ENCODE data around the gene TYMP.

The TYMP gene

DNA sequence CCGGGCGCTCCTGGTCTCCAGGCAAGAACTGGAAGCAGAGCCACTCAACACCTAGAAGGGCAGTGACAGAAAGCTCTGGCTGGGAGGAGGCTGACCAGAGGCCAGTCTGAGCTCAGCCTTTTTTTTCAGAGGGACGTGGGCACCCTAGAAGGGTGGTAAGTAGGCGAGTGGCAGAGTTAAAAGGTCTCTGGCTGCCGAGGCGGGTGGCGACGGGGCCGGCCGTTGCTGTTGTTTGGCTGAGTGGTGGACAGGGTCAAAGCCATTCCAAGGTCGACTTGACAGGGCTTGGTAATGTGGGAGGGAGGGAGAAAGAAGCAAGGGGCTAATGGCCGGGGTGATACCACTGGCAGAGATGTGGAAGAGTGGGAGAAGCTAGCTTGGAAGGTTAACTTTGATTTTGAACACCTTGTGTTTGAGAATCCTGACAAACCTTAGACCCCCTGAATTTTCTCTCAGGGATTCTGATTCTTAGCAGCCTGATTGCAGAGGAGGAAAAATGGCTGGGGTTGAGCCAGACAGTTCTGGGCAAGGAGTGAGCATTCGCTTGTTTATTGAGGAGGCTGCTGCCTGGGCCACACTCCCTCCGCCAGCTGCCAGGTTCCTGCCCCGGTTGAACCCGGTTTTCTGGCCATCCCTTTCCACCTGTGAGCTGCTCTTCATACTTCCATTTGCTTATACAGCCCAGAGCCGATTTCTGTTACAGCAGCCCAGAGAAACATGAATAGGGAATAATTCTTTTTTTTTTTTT, 33.8 kb upstream of the TYMP start:
- Histone ChIP-seq H3K27ac (ENCODE audit: low read depth, low read length) (peak overlapping the region; percentile 94), H3K4me1 (ENCODE audit: control insufficient read depth in 5 of 5, insufficient read depth in 5 of 5, low read length in 5 of 5) (peaks cover 7 to 29% (median 25%) of the 10 kb centered on the region in 5 donors), H3K4me3 (ENCODE audit: low read depth in 1 of 5, low read length in 5 of 5) (peak overlapping the region; percentile 87 to 98 (median 94)), H3K9me3 (ENCODE audit: control insufficient read depth in 5 of 5, low read length in 5 of 5) (no peaks in the 10 kb centered on the region), H3K36me3 (ENCODE audit: control insufficient read depth in 5 of 5, insufficient read depth in 5 of 5, low read length in 5 of 5) (peaks cover 0 to 4% (median 2%) of the 10 kb centered on the region in 5 donors), H3K27me3 (ENCODE audit: control insufficient read depth in 5 of 5, insufficient read depth in 4 of 5, low read length in 5 of 5) (no peaks in the 10 kb centered on the region), H3K9ac (ENCODE audit: low read length in 5 of 5) (peak overlapping the region; percentile 87 to 98 (median 90))

DNA sequence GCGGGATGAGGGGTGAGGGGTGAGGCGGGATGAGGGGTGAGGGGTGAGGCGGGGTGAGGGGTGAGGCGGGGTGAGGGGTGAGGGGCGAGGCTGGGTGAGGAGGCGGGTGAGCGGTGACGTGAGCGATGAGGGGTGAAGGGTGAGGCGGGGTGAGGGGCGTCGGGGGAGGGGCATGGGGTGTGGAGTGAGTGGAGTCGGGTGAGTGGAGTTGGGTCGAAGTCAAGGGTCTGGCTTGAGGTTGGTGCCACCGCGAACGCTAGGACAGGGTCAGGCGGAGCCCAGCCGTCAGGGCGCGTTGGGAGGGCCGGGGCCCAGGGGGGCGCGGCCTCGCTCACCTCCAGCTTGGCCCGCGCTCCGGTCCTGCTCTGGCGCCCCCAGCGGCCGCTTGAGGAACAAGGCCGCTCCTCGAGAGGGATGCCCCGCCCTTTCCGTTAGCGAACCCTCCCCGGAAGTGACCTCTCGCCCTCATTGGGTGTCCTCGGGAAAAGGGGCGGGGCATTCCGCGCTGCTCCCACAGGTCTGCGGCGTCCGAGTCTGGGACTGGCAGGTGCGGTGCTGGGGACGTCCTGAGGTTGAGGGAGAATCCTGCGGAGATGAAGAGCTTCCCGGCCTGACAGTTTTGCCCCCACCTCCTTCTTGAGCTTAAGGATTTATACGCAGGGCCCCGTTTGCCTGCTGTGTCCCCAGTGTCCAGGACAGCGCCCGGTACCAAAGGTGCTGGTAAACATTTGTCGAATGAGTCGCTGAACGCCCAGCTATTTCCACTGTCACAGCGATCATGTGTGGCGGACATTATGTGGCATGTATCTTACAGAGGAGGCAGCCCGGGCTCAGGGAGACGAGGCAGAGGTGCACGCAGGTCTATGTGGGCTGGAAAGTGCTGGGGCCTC, 33.0 kb upstream of the TYMP start, which contains the start of gene SYCE3:
Gene SYCE3, minus strand, starts transcription at position 397 of the 890 bp plus-strand sequence. CDS start 6,514 bp downstream, outside the sequence.
- H3K9me3 ChIP-seq (ENCODE audit: control insufficient read depth in 5 of 5, low read length in 5 of 5), result no peaks in the 10 kb centered on the region
- peak within 1 kb of the TSS; percentile 94 for H3K27ac ChIP-seq (ENCODE audit: low read depth, low read length)
- H3K4me3 ChIP-seq (ENCODE audit: low read depth in 1 of 5, low read length in 5 of 5), result peak within 1 kb of the TSS; percentile 87 to 98 (median 94)
- H3K36me3 ChIP-seq (ENCODE audit: control insufficient read depth in 5 of 5, insufficient read depth in 5 of 5, low read length in 5 of 5), result peaks cover 0 to 1% (median 0%) of the 10 kb centered on the region in 5 donors
- peaks cover 7 to 28% (median 25%) of the 10 kb centered on the region in 5 donors for H3K4me1 ChIP-seq (ENCODE audit: control insufficient read depth in 5 of 5, insufficient read depth in 5 of 5, low read length in 5 of 5)
- no peaks in the 10 kb centered on the region for H3K27me3 ChIP-seq (ENCODE audit: control insufficient read depth in 5 of 5, insufficient read depth in 4 of 5, low read length in 5 of 5)
- peak within 1 kb of the TSS; percentile 87 to 98 (median 90) for H3K9ac ChIP-seq (ENCODE audit: low read length in 5 of 5)

- no peaks in the 10 kb centered on the region for H3K27me3 ChIP-seq (ENCODE audit: control insufficient read depth in 5 of 5, insufficient read depth in 4 of 5, low read length in 5 of 5)
- no peak overlapping the region for H3K27ac ChIP-seq (ENCODE audit: low read depth, low read length)
- H3K4me1 ChIP-seq (ENCODE audit: control insufficient read depth in 5 of 5, insufficient read depth in 5 of 5, low read length in 5 of 5), result peaks cover 7 to 28% (median 25%) of the 10 kb centered on the region in 5 donors
- H3K9me3 ChIP-seq (ENCODE audit: control insufficient read depth in 5 of 5, low read length in 5 of 5), result no peaks in the 10 kb centered on the region
- H3K4me3 ChIP-seq (ENCODE audit: low read depth in 1 of 5, low read length in 5 of 5), result no peak overlapping the region
- no peaks in the 10 kb centered on the region for H3K36me3 ChIP-seq (ENCODE audit: control insufficient read depth in 5 of 5, insufficient read depth in 5 of 5, low read length in 5 of 5)
- H3K9ac ChIP-seq (ENCODE audit: low read length in 5 of 5), result no peak overlapping the region
Measured at GRCh38 chr22:50561401-50562358, 31.9 kb upstream of the TYMP start.

GRCh38 chr22:50560034-50560433, 30.2 kb upstream of the TYMP start:
- H3K9ac ChIP-seq (ENCODE audit: low read length in 5 of 5), result no peak overlapping the region
- no peaks in the 10 kb centered on the region for H3K36me3 ChIP-seq (ENCODE audit: control insufficient read depth in 5 of 5, insufficient read depth in 5 of 5, low read length in 5 of 5)
- no peaks in the 10 kb centered on the region for H3K27me3 ChIP-seq (ENCODE audit: control insufficient read depth in 5 of 5, insufficient read depth in 4 of 5, low read length in 5 of 5)
- H3K9me3 ChIP-seq (ENCODE audit: control insufficient read depth in 5 of 5, low read length in 5 of 5), result no peaks in the 10 kb centered on the region
- no peak overlapping the region for H3K27ac ChIP-seq (ENCODE audit: low read depth, low read length)
- peaks cover 7 to 22% (median 20%) of the 10 kb centered on the region in 5 donors for H3K4me1 ChIP-seq (ENCODE audit: control insufficient read depth in 5 of 5, insufficient read depth in 5 of 5, low read length in 5 of 5)
- no peak overlapping the region for H3K4me3 ChIP-seq (ENCODE audit: low read depth in 1 of 5, low read length in 5 of 5)

DNA sequence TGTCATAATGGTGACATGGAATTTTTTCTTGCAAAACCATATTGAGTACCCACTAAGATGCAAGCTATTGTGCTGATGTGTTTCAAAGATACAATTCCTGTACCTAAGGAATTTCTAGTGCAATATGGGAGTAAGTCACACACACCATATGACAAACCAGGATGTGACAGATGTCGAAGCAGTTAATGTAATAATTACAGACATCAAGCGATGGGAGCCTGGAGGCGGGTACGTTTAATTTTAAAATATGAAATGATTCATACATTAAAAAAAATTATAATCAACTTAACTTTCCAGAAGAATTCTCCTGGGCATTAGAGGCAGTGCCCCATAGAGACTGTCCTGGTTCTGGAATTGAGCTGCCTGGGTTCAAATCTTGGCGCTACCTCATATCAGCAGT, 26.9 kb upstream of the TYMP start:
- H3K4me1 ChIP-seq (ENCODE audit: control insufficient read depth in 5 of 5, insufficient read depth in 5 of 5, low read length in 5 of 5), result no peaks in the 10 kb centered on the region
- no peaks in the 10 kb centered on the region for H3K36me3 ChIP-seq (ENCODE audit: control insufficient read depth in 5 of 5, insufficient read depth in 5 of 5, low read length in 5 of 5)
- H3K27ac ChIP-seq (ENCODE audit: low read depth, low read length), result no peak overlapping the region
- no peaks in the 10 kb centered on the region for H3K9me3 ChIP-seq (ENCODE audit: control insufficient read depth in 5 of 5, low read length in 5 of 5)
- H3K9ac ChIP-seq (ENCODE audit: low read length in 5 of 5), result no peak overlapping the region
- H3K4me3 ChIP-seq (ENCODE audit: low read depth in 1 of 5, low read length in 5 of 5), result no peak overlapping the region
- no peaks in the 10 kb centered on the region for H3K27me3 ChIP-seq (ENCODE audit: control insufficient read depth in 5 of 5, insufficient read depth in 4 of 5, low read length in 5 of 5)

GRCh38 chr22:50553310-50553709, 23.5 kb upstream of the TYMP start:
- no peak overlapping the region for H3K9ac ChIP-seq (ENCODE audit: low read length in 5 of 5)
- peaks cover 3 to 8% (median 7%) of the 10 kb centered on the region in 5 donors for H3K27me3 ChIP-seq (ENCODE audit: control insufficient read depth in 5 of 5, insufficient read depth in 4 of 5, low read length in 5 of 5)
- no peaks in the 10 kb centered on the region for H3K36me3 ChIP-seq (ENCODE audit: control insufficient read depth in 5 of 5, insufficient read depth in 5 of 5, low read length in 5 of 5)
- no peak overlapping the region for H3K4me3 ChIP-seq (ENCODE audit: low read depth in 1 of 5, low read length in 5 of 5)
- H3K9me3 ChIP-seq (ENCODE audit: control insufficient read depth in 5 of 5, low read length in 5 of 5), result no peaks in the 10 kb centered on the region
- peaks cover 0 to 11% (median 8%) of the 10 kb centered on the region in 5 donors for H3K4me1 ChIP-seq (ENCODE audit: control insufficient read depth in 5 of 5, insufficient read depth in 5 of 5, low read length in 5 of 5)
- H3K27ac ChIP-seq (ENCODE audit: low read depth, low read length), result no peak overlapping the region

- H3K9me3 ChIP-seq (ENCODE audit: control insufficient read depth in 5 of 5, low read length in 5 of 5), result no peaks in the 10 kb centered on the region
- H3K4me3 ChIP-seq (ENCODE audit: low read depth in 1 of 5, low read length in 5 of 5), result no peak overlapping the region
- H3K4me1 ChIP-seq (ENCODE audit: control insufficient read depth in 5 of 5, insufficient read depth in 5 of 5, low read length in 5 of 5), result peaks cover 0 to 18% (median 11%) of the 10 kb centered on the region in 5 donors
- peaks cover 12 to 20% (median 17%) of the 10 kb centered on the region in 5 donors for H3K27me3 ChIP-seq (ENCODE audit: control insufficient read depth in 5 of 5, insufficient read depth in 4 of 5, low read length in 5 of 5)
- no peaks in the 10 kb centered on the region for H3K36me3 ChIP-seq (ENCODE audit: control insufficient read depth in 5 of 5, insufficient read depth in 5 of 5, low read length in 5 of 5)
- H3K27ac ChIP-seq (ENCODE audit: low read depth, low read length), result no peak overlapping the region
- H3K9ac ChIP-seq (ENCODE audit: low read length in 5 of 5), result no peak overlapping the region
Measured at GRCh38 chr22:50551160-50551752, 21.4 kb upstream of the TYMP start.

DNA sequence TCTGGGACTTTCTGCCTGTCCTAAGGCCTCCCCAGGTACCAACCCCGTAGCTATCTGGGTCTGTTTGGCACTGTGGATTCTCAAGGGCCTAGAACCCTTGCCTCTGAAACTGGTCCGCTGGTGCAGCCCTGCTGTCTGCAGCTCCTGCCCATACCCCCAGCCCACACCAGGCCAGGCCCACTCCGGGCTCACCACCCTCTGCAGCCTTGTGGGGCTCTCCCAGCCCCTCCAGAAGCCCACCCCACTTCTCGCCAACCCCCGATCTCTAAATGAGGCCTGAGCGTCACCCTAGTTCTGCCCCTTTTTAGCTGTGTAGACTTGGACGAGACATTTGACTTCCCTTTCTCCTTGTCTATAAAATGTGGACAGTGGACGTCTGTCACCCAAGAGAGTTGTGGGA, 20.6 kb upstream of the TYMP start:
- H3K4me1 ChIP-seq (ENCODE audit: control insufficient read depth in 5 of 5, insufficient read depth in 5 of 5, low read length in 5 of 5), result peaks cover 0 to 21% (median 11%) of the 10 kb centered on the region in 5 donors
- H3K36me3 ChIP-seq (ENCODE audit: control insufficient read depth in 5 of 5, insufficient read depth in 5 of 5, low read length in 5 of 5), result no peaks in the 10 kb centered on the region
- H3K4me3 ChIP-seq (ENCODE audit: low read depth in 1 of 5, low read length in 5 of 5), result no peak overlapping the region
- H3K9me3 ChIP-seq (ENCODE audit: control insufficient read depth in 5 of 5, low read length in 5 of 5), result no peaks in the 10 kb centered on the region
- H3K27me3 ChIP-seq (ENCODE audit: control insufficient read depth in 5 of 5, insufficient read depth in 4 of 5, low read length in 5 of 5), result peaks cover 14 to 25% (median 24%) of the 10 kb centered on the region in 5 donors
- H3K9ac ChIP-seq (ENCODE audit: low read length in 5 of 5), result no peak overlapping the region
- H3K27ac ChIP-seq (ENCODE audit: low read depth, low read length), result no peak overlapping the region
